HG02885 (cell line): ENCODE results near the gene GLA.

ENCODE experiments used
- ATAC-seq: cut with Tn5 transposase; IDR thresholded peaks from one replicate; pipeline ENCODE4 v1.9.1; 2021; ENCODE audit warnings: mild to moderate bottlenecking; ENCODE audit not compliant: unreplicated experiment, poor library complexity

Gene GLA

DNA sequence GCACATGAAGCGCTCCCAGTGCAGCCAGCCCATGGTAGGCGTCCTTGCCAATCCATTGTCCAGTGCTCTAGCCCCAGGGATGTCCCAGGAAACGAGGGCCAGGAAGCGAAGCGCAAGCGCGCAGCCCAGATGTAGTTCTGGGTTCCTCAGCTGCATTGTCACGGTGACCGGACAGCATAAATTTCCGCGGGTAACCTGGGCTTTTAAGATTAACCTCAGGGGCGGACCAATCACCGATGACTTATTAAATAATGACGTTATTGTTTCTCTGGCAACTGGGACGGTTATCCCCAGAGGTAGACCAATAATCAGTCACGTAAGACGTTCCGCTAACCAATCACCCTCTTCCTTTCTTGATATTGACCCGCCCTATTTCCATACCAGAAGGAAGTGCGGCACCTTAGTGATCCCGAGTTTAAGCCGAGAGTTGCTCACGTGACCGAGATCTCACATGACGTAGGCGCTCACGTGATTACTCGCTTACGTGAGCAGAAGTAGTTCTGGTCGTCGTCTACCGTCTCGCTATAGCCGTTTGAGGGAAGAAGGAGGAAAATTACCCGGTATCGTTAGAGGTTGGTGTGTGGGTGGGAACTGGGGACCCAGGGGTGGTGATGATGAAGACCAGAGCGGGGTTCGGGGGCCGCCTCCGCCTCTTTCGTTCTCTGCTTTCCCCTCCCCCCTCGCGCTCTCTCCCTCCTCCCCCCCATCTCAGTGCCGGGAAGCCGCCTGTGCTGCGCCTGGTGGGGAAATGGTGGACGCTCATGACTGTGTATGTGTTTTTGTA, at the start of gene GLA, which contains the start of gene HNRNPH2:
Gene GLA, minus strand, starts transcription at position 178 of the 784 bp plus-strand sequence. Its CDS starts 22 bp downstream, at position 156.
Gene HNRNPH2, plus strand, starts transcription at position 475 of the 784 bp plus-strand sequence. CDS start 3,767 bp downstream, outside the sequence.
- ATAC-seq: peak; percentile 91

DNA sequence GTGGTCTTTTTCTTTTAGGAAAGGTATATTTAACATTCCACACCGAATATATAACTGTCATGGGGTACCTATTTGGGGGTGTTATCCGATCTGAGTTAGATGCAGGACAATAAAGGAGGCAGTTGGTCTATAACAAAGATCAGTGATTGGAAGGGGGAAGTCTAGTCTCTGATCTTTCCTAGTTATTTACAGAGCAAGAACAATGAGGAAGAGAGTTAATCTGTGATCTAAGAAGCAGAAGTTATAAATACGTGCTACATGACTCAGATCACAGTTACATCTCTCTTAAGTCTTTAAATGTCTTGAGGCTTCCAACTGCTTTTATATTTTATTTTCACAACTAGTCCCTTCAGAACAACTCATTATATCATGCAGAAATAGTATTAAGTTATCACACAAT, 44.3 kb upstream of the GLA start:
- no peak for ATAC-seq

DNA sequence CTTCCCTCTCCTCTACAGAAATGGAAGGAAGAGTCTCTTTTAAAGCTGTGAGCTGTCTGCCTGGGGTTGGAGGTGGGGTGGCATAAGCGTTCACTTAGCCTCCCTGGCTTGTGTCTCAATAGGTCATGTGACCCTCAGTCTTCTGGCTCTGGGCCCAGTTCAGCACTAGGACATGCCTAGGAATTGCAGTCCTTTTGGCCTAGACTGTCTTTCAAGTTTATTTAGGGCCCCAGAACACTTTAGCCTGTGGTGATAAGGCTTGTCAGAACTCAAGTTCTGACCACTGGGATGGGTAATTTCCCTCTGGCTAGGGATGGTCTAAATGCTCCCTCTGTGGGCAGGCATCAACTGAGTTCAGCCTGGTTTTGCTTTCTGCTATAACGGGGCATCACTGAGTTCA, 43.2 kb upstream of the GLA start:
- ATAC-seq: no peak

DNA sequence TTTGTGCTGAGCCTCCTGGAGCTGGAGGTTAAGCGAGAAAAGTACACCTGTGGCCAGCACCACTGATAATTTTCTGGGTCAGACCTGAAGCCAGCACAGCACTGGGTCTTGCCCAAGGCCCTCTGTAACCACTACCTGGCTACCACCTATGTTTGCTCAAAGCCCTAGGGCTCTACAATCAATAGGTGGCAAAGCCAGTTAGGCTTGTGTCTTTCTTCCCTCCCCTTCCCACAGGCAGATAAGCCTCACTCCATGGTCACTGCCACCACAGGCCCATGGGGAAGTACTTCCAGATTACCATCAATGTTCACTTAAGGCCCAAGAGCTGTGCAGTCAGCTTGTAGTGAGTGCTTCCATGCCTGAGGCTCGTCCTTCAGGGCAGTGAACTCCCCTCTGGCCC, 42.4 kb upstream of the GLA start:
- ATAC-seq: no peak

DNA sequence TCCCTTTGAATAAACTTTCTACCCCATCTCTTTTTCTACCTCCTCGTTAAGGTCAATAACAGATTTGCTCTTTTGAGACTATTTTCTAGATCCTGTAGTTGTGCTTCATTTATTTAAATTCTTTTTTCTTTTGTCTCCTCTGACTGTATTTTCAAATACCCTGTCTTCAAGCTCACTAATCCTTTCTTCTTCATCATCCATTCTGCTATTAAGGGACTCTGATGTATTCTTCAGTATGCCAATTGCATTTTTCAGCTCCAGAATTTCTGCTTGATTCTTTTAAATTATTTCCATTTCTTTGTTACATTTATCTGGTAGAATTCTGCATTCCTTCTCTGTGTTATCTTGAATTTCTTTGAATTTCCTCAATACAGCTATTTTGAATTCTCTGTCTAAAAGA, 41.6 kb upstream of the GLA start:
- ATAC-seq: no peak

DNA sequence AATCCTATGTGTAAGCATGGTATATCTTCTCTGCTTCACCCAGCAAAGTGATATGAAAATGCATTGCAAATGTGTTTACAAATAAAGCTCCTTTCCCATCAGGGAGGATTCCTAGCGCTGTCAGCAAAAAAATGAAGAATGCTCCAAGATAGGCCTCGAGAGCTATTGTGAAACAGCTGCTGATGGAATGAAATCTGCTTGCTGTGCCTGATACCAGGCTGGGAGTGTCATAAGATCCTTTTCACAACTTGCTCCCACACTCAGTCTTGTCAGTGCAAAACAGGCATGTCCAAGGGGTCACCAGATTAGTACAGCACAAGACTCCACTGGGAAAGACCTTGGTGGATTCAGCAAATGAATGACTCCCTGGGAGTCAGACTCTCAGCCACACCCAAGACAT, 34.4 kb upstream of the GLA start:
- ATAC-seq: no peak

DNA sequence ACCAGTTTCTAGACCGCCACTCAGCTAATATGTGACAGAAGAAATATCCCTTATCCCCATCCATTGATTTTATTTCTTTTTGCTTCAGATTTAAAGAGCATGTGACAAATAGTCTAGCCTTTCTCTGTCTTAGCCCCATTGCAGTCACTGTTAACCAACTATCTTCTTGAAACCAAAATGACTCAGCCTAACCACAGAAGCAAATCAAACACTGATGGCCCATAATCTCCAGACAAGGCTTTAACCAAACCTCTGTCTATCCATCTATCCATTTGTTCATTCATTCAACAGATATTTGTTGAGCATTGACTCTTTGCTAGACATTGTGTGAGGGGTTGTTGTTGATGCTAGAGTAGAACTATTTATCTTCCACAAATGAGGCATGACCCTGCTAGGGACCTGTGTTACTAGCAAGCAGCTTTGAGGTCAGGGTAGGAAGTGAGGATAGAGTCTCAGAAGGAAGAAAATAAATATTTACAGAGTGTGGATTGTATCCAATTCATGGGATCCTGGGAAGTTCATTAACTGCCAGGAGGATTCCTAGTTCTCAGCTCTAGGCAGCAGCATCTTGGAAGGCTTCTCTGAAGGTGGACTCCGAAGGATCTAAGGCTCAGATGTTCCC, 22.8 kb upstream of the GLA start:
- peak; percentile 96 for ATAC-seq

DNA sequence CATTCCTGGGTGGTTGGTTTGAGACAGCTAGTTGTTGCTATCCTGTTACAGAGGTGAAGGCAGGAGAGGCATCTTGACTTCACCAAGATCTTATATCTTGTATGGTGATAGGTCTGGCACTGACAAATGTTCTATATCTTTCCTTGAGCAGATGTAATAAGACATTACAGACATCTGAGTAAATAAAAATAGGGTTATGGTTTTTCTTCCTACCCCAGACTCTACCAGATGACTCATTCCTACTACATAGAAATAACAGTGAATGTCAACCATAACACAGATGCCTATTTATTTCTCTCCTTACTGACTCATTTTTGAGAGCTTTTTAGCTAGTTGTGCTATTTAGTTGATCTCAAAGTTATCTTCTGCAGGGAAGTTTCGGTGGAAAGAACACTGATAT, 22.2 kb upstream of the GLA start:
- peak; percentile 72 for ATAC-seq

DNA sequence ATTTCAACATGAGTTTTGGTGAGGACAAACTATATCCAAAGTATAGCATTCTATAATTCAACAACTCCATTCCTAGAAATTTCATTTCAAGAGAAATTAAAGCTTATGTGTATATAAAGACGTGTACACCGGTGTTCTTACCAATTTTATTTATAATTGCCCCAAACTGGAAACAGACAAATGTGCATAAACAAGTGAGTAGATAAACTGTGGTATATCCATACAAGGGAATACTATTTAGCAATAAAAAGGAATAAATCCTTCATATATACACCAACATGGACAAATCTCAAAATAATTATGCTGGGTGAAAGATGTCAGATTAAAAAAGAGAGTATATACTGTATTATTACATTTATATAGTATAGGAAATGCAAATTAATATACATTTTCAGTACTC, 20.2 kb upstream of the GLA start:
- no peak for ATAC-seq

DNA sequence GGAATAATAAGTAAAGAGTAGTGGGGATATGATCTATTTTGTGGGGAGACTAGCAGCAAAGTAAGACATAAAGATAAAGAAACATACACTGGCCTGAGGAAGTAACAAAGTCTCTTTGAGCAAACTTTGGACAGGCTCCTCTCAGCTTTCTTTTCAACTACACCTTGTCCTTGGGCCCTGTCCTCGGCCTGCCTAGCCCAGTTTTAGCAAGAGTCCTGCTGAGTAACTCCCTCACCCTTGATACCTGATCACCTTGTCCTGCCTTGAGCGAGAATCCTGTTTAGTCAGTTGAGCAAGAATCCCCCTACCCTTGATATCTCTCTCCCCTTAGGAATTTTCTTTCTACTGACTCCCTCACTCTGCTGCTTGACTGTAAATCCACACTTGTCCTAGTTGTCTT, 11.8 kb upstream of the GLA start:
- no peak for ATAC-seq

DNA sequence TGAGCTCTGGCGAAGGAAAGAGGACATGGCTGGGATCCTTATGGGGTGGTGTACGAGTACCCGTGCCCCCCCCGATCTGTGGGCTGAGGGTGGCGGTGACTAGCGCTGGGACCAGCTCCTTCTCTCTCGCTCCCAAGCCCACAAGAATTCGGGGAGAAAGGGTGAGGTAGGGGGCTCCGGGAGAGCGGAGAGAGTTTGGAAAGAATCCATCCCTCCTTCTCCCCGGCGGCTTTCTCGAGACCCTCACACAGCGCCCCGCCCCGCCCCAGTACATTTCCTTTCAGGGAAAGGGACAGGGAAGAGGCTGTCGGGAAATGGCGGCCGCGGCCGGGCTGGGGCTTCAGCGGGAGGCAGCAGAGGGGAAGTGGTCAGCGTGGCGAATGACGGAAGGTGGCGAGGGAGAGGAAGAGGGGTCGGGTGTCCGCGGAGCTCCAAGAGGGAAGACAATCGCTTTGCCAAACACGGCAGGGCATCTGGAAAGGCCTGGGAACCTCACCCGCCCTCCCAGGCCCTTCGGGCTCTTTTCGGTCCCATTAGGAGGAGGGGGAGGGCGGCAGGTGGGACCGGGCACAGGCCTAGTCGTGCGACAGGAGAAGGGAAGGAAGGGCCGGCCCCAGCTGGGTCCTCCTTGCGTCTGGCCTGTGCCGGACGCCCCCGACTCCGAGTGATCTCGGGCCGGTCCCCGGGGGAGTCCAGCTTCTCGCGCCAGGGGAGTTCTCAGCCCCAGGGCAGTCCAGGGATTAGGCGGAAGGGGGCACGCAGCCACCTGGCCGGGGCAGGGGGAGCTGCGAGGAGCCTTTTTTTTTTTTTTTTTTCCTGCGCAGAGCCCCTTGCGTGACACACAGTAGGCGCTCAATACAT, 10.5 kb upstream of the GLA start:
- ATAC-seq: peak; percentile 40

DNA sequence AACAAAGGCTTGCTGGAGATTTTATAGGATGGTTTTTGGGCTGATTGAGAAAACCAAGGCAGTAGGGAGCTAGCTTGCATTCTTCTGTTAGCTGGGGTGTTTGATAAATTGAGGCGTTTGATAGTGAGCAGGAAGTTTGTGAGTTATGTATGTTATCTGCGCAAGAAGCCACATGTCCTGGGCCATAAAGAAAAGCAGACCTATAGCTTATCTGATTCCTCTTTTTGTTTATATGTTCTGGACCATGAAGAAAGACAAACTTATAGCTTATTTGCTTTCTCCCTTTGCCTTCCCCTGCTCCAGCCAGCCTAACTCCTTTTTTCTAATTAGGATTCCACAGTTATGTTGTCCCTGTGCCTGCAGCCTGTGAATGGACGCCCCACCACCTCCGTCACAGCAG, 9.5 kb upstream of the GLA start:
- ATAC-seq: no peak

DNA sequence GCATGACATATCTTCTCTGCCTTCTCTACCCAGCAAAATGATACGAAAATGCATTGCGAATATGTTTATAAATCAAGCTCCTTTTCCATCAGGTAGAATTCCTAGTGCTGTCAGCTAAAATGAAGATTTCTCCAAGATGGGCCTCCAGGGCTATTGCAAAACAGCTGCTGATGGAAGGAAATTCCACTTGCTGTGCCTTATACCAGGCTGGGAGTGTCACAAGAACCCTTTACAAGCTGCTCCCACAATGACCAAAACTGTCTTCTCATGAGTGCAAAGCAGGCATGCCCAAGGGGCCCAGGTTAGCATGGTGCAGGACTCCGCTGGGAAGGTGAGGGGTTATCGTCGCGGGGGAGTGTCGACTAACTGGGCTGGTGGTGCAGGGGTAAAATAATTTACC, 9.0 kb upstream of the GLA start:
- no peak for ATAC-seq

DNA sequence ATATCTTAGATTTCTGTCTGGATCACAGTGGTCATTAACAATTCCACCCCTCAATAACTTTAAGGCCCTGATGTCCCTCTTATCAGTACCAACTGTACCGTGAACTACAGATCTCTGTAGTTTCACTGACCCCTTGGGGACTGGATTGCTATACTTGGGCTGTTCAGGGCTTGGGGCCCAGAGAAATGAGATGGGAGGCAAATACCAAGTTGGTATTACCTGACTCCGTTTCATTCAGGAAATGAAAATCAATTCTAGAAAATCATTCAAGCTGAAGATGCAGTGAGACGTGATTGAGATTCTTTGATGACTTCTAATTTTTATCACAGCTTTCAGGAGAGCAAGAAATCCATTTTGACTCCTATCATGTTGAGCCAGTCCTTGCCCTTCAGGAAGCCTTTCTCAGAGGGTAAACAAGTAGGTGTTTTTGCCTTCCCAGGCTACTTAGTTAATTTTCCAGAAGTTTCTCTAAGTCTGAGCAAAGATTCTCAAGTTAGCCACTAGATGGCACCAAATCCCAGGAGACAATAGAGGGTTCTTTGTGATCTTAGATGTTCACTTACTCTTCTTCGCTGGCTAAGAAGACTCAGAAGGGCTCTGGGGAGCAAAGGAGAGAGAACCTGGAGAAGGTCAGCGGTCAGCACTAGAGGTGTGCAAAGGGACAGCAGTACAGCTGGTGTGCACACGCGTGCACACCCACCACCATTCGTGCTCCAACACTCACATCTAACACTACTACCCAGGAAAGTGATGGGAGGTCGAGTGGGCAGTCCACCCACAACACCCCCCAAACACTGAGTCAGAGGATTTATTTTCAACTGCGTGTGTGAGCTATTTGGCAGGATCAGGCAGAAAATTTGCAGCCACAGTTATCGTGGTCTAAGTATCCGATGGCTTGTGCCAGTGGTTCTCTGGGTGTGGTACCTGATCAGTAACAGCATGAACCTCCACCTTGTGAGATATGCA, 7.7 kb upstream of the GLA start:
- peak; percentile 67 for ATAC-seq

DNA sequence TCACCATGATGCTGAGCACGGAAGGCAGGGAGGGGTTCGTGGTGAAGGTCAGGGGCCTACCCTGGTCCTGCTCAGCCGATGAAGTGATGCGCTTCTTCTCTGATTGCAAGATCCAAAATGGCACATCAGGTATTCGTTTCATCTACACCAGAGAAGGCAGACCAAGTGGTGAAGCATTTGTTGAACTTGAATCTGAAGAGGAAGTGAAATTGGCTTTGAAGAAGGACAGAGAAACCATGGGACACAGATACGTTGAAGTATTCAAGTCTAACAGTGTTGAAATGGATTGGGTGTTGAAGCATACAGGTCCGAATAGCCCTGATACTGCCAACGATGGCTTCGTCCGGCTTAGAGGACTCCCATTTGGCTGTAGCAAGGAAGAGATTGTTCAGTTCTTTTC, 4.3 kb upstream of the GLA start:
- ATAC-seq: no peak

DNA sequence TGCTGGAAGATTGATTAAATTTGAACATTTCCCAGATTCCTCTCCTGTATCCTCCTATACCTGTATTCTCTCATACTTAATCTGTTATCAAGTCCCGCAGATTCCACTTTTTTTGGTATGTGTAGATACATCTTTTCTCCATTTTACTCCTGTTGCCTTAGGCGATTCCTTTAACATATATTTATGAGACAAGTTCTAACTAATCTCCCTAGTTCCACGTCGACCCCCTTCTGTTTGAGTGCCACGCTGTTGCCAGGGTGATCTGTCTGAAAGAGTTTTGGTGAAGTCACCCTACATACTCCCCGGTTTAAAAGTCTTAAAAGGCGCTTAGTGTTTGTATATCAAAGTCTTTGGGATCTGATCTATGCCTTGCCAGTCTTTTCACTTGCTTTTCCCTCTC, 2.7 kb upstream of the GLA start:
- ATAC-seq: no peak

DNA sequence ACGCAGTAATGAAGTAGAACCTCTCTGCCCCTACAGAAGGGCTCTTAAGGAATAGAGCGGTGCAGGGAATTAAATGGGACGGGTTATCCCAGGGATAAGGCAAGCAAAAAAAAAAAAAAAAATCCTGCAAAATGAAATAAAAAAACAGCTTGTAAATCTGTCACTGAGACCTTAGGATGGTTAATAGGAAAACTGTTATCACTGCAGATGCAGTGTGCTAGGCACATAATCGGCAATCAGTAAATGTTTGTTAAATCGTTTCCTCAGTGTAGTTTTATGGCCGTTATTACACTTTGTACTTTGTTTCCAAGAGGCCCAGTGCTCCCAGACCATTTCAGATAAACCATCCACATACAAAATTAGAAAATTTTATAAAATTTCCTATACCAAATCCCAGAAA, 1.3 kb upstream of the GLA start:
- ATAC-seq: no peak

DNA sequence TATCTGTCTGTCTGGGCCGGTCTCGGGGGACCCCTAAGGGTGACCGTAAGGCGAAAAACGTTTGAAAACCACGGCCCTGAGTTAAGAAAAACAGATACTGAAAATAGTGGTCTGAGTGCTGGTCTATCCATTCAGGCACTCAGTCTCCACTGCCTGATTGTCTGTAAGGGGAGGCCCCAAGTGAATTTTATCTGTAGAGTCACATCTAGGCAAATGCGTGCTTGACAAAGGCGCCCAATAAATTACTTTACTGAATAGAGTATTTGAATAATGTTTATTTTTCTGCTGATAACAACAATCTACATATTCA, 762 bp upstream of the GLA start:
- peak; percentile 29 for ATAC-seq

DNA sequence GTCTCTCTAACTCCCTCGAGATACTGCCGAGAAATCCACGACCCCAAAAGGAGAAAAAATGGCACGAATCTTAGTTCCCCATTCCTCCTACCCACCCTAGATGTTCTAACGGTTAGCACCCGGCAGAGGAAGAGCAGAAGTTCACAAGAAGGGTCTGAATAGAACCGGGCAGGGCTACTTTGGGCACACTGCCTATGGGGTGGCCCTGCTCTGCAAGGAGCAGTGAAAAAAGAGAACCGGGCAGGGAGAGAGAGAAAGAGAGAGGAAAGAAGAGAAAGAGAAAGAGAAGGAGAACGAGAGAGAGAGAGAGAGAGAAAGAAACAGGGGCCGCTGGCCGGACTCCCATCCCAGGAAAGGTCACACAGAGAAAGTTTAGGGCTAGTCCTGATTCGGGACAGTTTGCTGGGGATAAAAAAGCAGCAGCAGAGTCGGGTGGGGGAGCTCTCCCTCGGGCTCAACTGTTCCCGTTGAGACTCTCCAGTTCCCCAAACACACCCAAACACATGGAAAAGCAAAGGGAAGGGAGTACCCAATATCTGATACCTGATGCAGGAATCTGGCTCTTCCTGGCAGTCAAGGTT, 468 bp downstream of the GLA start:
- no peak for ATAC-seq

DNA sequence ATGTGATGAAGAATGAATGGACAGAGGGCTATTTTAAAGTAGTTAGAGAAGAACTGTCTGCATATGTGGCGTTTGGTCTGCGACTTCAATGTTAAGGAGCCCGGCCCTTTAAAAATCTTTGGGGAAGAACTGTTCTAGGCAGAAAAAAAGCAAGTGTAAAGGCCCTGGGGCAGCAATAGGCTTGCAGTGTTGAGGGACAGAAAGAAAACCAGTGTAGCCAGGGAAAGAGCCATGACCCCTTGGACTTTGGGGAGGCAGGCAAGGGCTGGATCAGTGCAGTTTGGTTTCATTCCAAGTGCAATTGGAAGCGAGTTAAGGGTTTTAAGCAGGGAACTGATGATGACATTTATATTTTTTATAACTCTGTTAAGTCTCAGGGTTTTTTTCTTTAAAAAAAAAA, 7.9 kb downstream of the GLA start:
- ATAC-seq: no peak
